ENCODE measurements around the gene AP5S1.
"Not testable (repeated sequence)": the region's sequence is repeated elsewhere in the genome, so short reads cannot be mapped to it uniquely, and the experiment has no call there.

AP5S1 gene

GRCh38 chr20:3813848-3814581 is 6.3 kb upstream of the AP5S1 start:
- DNase-seq: no peak

GRCh38 chr20:3814928-3815495 is 5.3 kb upstream of the AP5S1 start:
- no peak for DNase-seq

GRCh38 chr20:3815703-3816315 is 4.5 kb upstream of the AP5S1 start:
- no peak for DNase-seq

GRCh38 chr20:3818155-3819151 is 1.9 kb upstream of the AP5S1 start:
- no peak for DNase-seq

- no peak for DNase-seq
These were observed 818 bp upstream of the AP5S1 start for GRCh38 chr20:3819411-3820047.

GRCh38 chr20:3820901-3821727 is 767 bp downstream of the AP5S1 start:
- DNase-seq: no peak

- no peak for DNase-seq
These were observed 1.6 kb downstream of the AP5S1 start for GRCh38 chr20:3821996-3822395.

GRCh38 chr20:3823881-3824280 is 3.5 kb downstream of the AP5S1 start:
- DNase-seq: no peak

GRCh38 chr20:3825526-3825925 is 5.2 kb downstream of the AP5S1 start:
- DNase-seq: no peak

GRCh38 chr20:3826420-3826819 is 6.1 kb downstream of the AP5S1 start:
- DNase-seq: no peak

GRCh38 chr20:3828798-3829197 is 8.5 kb downstream of the AP5S1 start:
- DNase-seq: no peak

- DNase-seq: not testable (repeated sequence)
These were observed 9.5 kb downstream of the AP5S1 start for GRCh38 chr20:3829891-3830290.

GRCh38 chr20:3836132-3836531 is 15.8 kb downstream of the AP5S1 start:
- no peak for DNase-seq

GRCh38 chr20:3839328-3839727 is 19.0 kb downstream of the AP5S1 start:
- no peak for DNase-seq

GRCh38 chr20:3840201-3840600 is 19.9 kb downstream of the AP5S1 start:
- not testable (repeated sequence) for DNase-seq

GRCh38 chr20:3842348-3842930 is 22.1 kb downstream of the AP5S1 start:
- DNase-seq: no peak

- no peak for DNase-seq
These were observed 23.1 kb downstream of the AP5S1 start for GRCh38 chr20:3843490-3843889.

- not testable (repeated sequence) for DNase-seq
These were observed 23.8 kb downstream of the AP5S1 start for GRCh38 chr20:3843990-3844619.

- DNase-seq: no peak
These were observed 26.0 kb downstream of the AP5S1 start for GRCh38 chr20:3846378-3846739.

GRCh38 chr20:3846740-3847428 is 26.5 kb downstream of the AP5S1 start, which contains the start of gene MAVS:
Gene MAVS (plus strand): TSS chr20:3846834. CDS start chr20:3854625, 7,791 bp downstream.
- peak; percentile 72 for DNase-seq

Measured in NCI-H1048 (cell line).